GM23338 (cell line): Measurements from ENCODE around the gene RANBP1.

ENCODE experiments used
- CTCF ChIP-seq, 2 experiments: fragments of 200-600 bp in 1 of 2; sonication (generic) in 1 of 2; conservative IDR thresholded peaks; 2 replicates each; pipeline versions ENCODE4 v1.5.1 to v1.6.1; 2016 to 2017; ENCODE audit warnings: antibody characterized with exemption in 2 of 2, low read depth in 2 of 2, mild to moderate bottlenecking in 2 of 2, moderate library complexity in 1 of 2
- EZH2 ChIP-seq: fragments of 200-600 bp; sonication (generic); IDR thresholded peaks from one replicate; pipeline ENCODE4 v1.8.0; 2017; ENCODE audit warnings: antibody characterized with exemption, mild to moderate bottlenecking, low read depth; ENCODE audit not compliant: unreplicated experiment
- EZH2phosphoT487 ChIP-seq: fragments of 200-600 bp; sonication (generic); IDR thresholded peaks from one replicate; pipeline ENCODE4 v1.8.1; 2018; ENCODE audit warnings: antibody characterized with exemption; ENCODE audit not compliant: unreplicated experiment
- POLR2AphosphoS5 ChIP-seq: IDR thresholded peaks from 2 replicates; pipeline ENCODE4 v1.6.1; 2016; ENCODE audit warnings: antibody characterized with exemption, low read depth
- ZNF114 ChIP-seq: fragments of 250-450 bp; sonication (Bioruptor Pico); IDR thresholded peaks from 2 replicates; pipeline ENCODE4 v1.5.0; 2020; ENCODE audit warnings: mild to moderate bottlenecking, moderate library complexity

- TF ChIP-seq EZH2 (no peak), CTCF (conservative IDR thresholded peaks at IDR 0.05; ENCODE audit: low read depth in 2 of 2) (no peak), EZH2phosphoT487 (no peak), POLR2AphosphoS5 (no peak; the same call in 1 of the 2 replicates), ZNF114 (CRISPR knock-in tag) (no peak)
Measured at GRCh38 chr22:20127869-20128618, 12.1 kb downstream of the RANBP1 start.
